Erythroblast (primary cell): Measurements from ENCODE around the gene GOLGA7B.

Experiments
- GATA1 ChIP-seq: IDR thresholded peaks from 2 replicates; pipeline ENCODE4 v1.6.1; 2011; ENCODE audit warnings: low read depth, mild to moderate bottlenecking, control low read depth, low read length, moderate library complexity
- POLR2A ChIP-seq: IDR thresholded peaks from 2 replicates; pipeline ENCODE4 v1.6.1; 2011; ENCODE audit warnings: mild to moderate bottlenecking, low read length

DNA sequence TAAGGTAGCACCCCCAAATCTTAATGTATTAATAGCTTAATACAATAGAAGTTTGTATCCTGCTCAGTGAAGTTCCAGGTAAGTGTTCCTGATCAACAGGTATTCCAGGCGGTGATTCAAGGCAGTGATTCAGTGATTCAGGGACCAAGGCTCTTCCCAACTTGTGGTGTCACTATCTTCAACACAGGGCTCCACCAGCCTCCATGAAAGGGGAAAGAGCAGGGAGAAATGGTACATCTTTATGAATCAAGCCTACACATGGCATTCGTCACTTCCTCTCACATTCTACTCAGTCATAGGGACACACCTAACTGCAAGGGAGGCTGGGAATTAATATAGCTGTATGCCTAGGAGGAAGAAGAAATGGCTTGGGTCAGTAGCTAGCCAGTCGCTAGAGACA, 5.1 kb downstream of the GOLGA7B start:
- no peak for TF ChIP-seq POLR2A
- TF ChIP-seq GATA1, result no peak
